OCI-LY1 (cell line): Measurements from ENCODE around the gene ELK3.

ENCODE experiments used
- CTCF ChIP-seq: fragments of 200-600 bp; sonication (generic), shearing (Covaris generic); IDR thresholded peaks from 2 replicates; pipeline ENCODE4 v1.5.1; 2017; ENCODE audit warnings: mild to moderate bottlenecking, antibody characterized with exemption, low read length, moderate library complexity, mixed read lengths
- EZH2 ChIP-seq: fragments of 200-600 bp; sonication (generic), shearing (Covaris generic); IDR thresholded peaks from 2 replicates; pipeline ENCODE4 v1.8.0; 2017; ENCODE audit warnings: borderline replicate concordance, mixed run types, mild to moderate bottlenecking, antibody characterized with exemption, low read length, moderate library complexity, mixed read lengths

GRCh38 chr12:96155781-96156180 is 38.4 kb upstream of the ELK3 start:
- no peak for TF ChIP-seq CTCF
- no peak for TF ChIP-seq EZH2
